ENCODE data around the gene RHOF. TPM values are rescaled to one million over a fixed set of nuclear protein-coding genes. Genes with fewer than 3 reads are reported as not detected.

RHOF gene
- total and polyA plus RNA-seq, 2 of the 13 experiments (the other 11 are each of a cell fraction or from before 2014, with no cell fraction given), result 14.6 to 32.2 TPM

DNA sequence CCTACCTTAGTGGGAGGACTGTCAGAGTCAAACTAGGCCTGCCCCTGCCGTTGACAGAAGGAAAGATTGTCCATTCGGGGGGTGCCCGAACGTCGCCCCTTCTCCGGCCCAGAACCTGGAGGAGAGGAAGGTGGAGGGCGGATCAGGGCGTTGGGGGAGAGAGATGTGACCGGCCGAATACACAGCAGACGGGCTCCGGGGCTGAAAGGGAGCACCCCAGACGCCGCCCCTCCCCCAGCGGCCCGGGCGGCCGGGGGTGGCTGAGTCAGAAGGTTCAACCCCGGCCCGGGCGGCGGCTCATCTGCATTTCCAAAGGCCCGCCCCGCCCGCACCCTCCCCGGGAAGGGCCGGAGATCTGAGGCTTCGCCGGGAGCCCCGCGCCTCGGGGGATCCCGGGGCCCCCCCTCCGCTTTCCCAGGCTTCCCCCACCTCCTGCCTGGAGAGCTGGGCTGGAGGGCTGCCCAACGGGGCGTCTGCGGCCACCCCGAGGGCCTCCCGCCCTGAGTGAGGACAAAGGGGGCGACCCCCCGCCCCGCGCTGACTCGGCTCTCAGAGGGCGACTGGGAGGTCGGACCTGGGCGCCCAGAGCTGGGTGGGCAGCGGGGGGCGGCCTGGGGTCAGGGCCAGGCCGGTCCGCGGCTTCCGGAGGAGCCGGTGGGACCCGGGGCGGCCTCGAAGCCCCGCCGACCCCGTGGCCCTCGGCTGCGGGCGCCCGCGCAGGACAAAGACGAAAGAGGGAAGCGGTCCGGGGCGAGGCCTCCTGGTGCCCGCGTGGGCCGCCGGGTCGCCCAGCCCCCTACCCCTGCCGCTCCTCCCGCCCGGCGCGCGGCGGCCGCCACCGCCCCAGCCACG is 6.6 kb upstream of the RHOF start (continued):
- no peak for TF ChIP-seq KLF9 (CRISPR knock-in tag; IDR thresholded peaks at IDR 0.05; ENCODE audit: low read depth)
- no peak for TF ChIP-seq MAFK (conservative IDR thresholded peaks at IDR 0.05 in 1 of 2, IDR thresholded peaks at IDR 0.05 in 1 of 2; ENCODE audit: low read length in 2 of 2)
- no peak for TF ChIP-seq ZNF335 (CRISPR knock-in tag; IDR thresholded peaks at IDR 0.05)
- no peak for TF ChIP-seq ZFP82 (CRISPR knock-in tag; IDR thresholded peaks at IDR 0.05; ENCODE audit: borderline replicate concordance)
- TF ChIP-seq ZSCAN9 (CRISPR knock-in tag; IDR thresholded peaks at IDR 0.05; ENCODE audit: borderline replicate concordance), result 0 out of 2 replicates have a peak, but pooled peaks have one; percentile 46
- no peak for TF ChIP-seq ZNF496 (CRISPR knock-in tag; IDR thresholded peaks at IDR 0.05; ENCODE audit: insufficient replicate concordance)
- TF ChIP-seq, protein P1, sequence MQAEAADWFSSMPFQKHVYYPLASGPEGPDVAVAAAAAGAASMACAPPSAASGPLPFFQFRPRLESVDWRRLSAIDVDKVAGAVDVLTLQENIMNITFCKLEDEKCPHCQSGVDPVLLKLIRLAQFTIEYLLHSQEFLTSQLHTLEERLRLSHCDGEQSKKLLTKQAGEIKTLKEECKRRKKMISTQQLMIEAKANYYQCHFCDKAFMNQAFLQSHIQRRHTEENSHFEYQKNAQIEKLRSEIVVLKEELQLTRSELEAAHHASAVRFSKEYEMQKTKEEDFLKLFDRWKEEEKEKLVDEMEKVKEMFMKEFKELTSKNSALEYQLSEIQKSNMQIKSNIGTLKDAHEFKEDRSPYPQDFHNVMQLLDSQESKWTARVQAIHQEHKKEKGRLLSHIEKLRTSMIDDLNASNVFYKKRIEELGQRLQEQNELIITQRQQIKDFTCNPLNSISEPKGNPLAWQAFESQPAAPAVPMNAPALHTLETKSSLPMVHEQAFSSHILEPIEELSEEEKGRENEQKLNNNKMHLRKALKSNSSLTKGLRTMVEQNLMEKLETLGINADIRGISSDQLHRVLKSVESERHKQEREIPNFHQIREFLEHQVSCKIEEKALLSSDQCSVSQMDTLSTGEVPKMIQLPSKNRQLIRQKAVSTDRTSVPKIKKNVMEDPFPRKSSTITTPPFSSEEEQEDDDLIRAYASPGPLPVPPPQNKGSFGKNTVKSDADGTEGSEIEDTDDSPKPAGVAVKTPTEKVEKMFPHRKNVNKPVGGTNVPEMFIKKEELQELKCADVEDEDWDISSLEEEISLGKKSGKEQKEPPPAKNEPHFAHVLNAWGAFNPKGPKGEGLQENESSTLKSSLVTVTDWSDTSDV (CRISPR knock-in tag; IDR thresholded peaks at IDR 0.05), result no peak
- TF ChIP-seq ZNF280B (CRISPR knock-in tag; IDR thresholded peaks at IDR 0.05; ENCODE audit: borderline replicate concordance), result peak; percentile 32; the same call in 1 of the 2 replicates
- TF ChIP-seq ZNF431 (CRISPR knock-in tag; IDR thresholded peaks at IDR 0.05; ENCODE audit: borderline replicate concordance, low read depth), result no peak
- TF ChIP-seq, protein P2, sequence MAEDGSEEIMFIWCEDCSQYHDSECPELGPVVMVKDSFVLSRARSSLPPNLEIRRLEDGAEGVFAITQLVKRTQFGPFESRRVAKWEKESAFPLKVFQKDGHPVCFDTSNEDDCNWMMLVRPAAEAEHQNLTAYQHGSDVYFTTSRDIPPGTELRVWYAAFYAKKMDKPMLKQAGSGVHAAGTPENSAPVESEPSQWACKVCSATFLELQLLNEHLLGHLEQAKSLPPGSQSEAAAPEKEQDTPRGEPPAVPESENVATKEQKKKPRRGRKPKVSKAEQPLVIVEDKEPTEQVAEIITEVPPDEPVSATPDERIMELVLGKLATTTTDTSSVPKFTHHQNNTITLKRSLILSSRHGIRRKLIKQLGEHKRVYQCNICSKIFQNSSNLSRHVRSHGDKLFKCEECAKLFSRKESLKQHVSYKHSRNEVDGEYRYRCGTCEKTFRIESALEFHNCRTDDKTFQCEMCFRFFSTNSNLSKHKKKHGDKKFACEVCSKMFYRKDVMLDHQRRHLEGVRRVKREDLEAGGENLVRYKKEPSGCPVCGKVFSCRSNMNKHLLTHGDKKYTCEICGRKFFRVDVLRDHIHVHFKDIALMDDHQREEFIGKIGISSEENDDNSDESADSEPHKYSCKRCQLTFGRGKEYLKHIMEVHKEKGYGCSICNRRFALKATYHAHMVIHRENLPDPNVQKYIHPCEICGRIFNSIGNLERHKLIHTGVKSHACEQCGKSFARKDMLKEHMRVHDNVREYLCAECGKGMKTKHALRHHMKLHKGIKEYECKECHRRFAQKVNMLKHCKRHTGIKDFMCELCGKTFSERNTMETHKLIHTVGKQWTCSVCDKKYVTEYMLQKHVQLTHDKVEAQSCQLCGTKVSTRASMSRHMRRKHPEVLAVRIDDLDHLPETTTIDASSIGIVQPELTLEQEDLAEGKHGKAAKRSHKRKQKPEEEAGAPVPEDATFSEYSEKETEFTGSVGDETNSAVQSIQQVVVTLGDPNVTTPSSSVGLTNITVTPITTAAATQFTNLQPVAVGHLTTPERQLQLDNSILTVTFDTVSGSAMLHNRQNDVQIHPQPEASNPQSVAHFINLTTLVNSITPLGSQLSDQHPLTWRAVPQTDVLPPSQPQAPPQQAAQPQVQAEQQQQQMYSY (CRISPR knock-in tag; IDR thresholded peaks at IDR 0.05), result no peak
- TF ChIP-seq ZNF136 (CRISPR knock-in tag; IDR thresholded peaks at IDR 0.05; ENCODE audit: low read depth), result no peak
- peak; percentile 71; the same call in 1 of the 2 replicates for TF ChIP-seq SNAPC4 (CRISPR knock-in tag; IDR thresholded peaks at IDR 0.05)
- no peak for TF ChIP-seq MAX (IDR thresholded peaks at IDR 0.05)
- TF ChIP-seq HMG20B (CRISPR knock-in tag; conservative IDR thresholded peaks at IDR 0.05), result no peak

Data from HepG2 (cell line).